ENCODE results near the gene ADCY4. TPM values are rescaled to one million over a fixed set of nuclear protein-coding genes. Genes with fewer than 3 reads are reported as not detected.

Gene ADCY4
- total and polyA plus RNA-seq, 2 of the 8 experiments (the other 6 are each of a cell fraction or from before 2014, with no cell fraction given), result 0.27 to 0.35 TPM

- TF ChIP-seq CHD7 (IDR thresholded peaks at IDR 0.05; ENCODE audit: insufficient replicate concordance, low read length) (no peak), GABPA (IDR thresholded peaks at IDR 0.05; ENCODE audit: borderline replicate concordance, insufficient read depth, low read length) (no peak), CHD1 (IDR thresholded peaks at IDR 0.05; ENCODE audit: low read depth, low read length) (no peak), TBP (IDR thresholded peaks at IDR 0.05; ENCODE audit: low read depth, low read length) (no peak), SP1 (IDR thresholded peaks at IDR 0.05; ENCODE audit: low read depth, low read length) (no peak), SIRT6 (IDR thresholded peaks at IDR 0.05; ENCODE audit: low read length) (no peak), CEBPB (IDR thresholded peaks at IDR 0.05; ENCODE audit: low read depth, low read length) (no peak), CBX8 (IDR thresholded peaks at IDR 0.05; ENCODE audit: borderline replicate concordance, low read depth, low read length) (no peak), SIN3A (conservative IDR thresholded peaks at IDR 0.05 in 1 of 2, IDR thresholded peaks at IDR 0.05 in 1 of 2; ENCODE audit: low read depth in 1 of 2, low read length in 2 of 2) (no peak), SRF (IDR thresholded peaks at IDR 0.05; ENCODE audit: low read depth, low read length) (no peak)
These were observed 43.5 kb upstream of the ADCY4 start (continued) for GRCh38 chr14:24378327-24378726.
